PFSK-1 (cell line): ENCODE data around the gene FRK.

Source experiments
- FOXP2 ChIP-seq: optimal IDR thresholded peaks from 2 replicates; pipeline ENCODE3; 2011; ENCODE audit warnings: borderline replicate concordance, control low read depth, inconsistent platforms; ENCODE audit not compliant: insufficient read depth; ENCODE audit errors: extremely low read length, extremely low read depth
- POLR2AphosphoS5 ChIP-seq: IDR thresholded peaks from 2 replicates; pipeline ENCODE4 v1.6.1; 2012; ENCODE audit warnings: low read depth, mild to moderate bottlenecking, control low read depth, low read length, moderate library complexity
- SIN3A ChIP-seq: IDR thresholded peaks from 2 replicates; pipeline ENCODE4 v1.6.1; 2012; ENCODE audit warnings: mild to moderate bottlenecking, low read length, moderate library complexity, borderline replicate concordance; ENCODE audit not compliant: insufficient read depth
- TAF1 ChIP-seq: IDR thresholded peaks from 2 replicates; pipeline ENCODE4 v1.6.1; 2012; ENCODE audit warnings: low read length, control low read depth, borderline replicate concordance; ENCODE audit not compliant: insufficient read depth
- TF ChIP-seq, protein P1 (sequence below), 2 experiments: IDR thresholded peaks; 2 replicates each; pipeline versions ENCODE4 v1.6.1 to v1.8.0; 2011 to 2012; ENCODE audit warnings: low read depth in 2 of 2, low read length in 2 of 2, control low read depth in 1 of 2, inconsistent platforms in 1 of 2, mild to moderate bottlenecking in 1 of 2, moderate library complexity in 1 of 2; ENCODE audit not compliant: insufficient read depth in 1 of 2

Gene FRK

DNA sequence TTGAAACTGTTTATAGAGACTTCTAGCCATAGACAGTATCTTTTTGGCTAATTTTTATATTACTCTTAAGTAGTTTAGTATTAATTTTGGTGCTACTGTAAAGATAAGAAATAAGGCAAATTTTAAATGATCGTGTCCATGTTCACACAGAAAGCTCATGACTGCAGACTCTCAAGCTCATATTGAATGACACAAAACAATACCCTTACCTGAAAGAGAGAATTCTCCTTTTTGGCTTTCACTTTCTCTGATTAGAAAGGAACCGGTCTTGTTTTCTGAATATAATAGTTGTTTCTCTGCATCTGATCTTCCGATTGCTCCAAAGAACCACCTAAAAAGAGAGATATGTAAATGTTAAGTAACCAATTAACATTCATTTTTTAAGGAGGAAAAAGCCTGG is 57.0 kb downstream of the FRK start:
- TF ChIP-seq, protein P1, sequence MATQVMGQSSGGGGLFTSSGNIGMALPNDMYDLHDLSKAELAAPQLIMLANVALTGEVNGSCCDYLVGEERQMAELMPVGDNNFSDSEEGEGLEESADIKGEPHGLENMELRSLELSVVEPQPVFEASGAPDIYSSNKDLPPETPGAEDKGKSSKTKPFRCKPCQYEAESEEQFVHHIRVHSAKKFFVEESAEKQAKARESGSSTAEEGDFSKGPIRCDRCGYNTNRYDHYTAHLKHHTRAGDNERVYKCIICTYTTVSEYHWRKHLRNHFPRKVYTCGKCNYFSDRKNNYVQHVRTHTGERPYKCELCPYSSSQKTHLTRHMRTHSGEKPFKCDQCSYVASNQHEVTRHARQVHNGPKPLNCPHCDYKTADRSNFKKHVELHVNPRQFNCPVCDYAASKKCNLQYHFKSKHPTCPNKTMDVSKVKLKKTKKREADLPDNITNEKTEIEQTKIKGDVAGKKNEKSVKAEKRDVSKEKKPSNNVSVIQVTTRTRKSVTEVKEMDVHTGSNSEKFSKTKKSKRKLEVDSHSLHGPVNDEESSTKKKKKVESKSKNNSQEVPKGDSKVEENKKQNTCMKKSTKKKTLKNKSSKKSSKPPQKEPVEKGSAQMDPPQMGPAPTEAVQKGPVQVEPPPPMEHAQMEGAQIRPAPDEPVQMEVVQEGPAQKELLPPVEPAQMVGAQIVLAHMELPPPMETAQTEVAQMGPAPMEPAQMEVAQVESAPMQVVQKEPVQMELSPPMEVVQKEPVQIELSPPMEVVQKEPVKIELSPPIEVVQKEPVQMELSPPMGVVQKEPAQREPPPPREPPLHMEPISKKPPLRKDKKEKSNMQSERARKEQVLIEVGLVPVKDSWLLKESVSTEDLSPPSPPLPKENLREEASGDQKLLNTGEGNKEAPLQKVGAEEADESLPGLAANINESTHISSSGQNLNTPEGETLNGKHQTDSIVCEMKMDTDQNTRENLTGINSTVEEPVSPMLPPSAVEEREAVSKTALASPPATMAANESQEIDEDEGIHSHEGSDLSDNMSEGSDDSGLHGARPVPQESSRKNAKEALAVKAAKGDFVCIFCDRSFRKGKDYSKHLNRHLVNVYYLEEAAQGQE (IDR thresholded peaks at IDR 0.05; ENCODE audit: insufficient read depth in 1 of 2, low read depth in 2 of 2, low read length in 2 of 2): no peak
- TF ChIP-seq TAF1: no peak
- no peak for TF ChIP-seq SIN3A
- TF ChIP-seq FOXP2: no peak
- no peak for TF ChIP-seq POLR2AphosphoS5

DNA sequence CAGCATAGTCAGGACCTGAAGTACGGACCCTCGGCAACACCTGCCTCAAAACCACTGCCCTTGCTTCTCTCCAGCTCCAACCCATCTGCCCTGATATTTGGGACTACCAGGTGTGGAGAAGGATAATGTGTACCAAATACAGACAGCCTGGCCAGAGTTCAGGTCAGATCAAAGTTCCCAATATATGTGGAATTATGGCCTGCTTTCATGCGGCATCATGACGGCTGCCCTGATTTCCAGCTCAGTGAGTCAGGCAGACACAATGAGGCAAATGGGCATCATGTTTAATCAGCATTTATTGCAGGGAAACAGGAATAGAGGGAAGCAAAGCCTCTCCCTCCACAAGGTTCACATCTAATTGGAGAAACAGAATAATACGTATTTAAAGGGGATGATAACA is 57.9 kb downstream of the FRK start:
- TF ChIP-seq POLR2AphosphoS5 (no peak), FOXP2 (no peak), SIN3A (no peak), TAF1 (no peak)
- TF ChIP-seq, protein P1 (IDR thresholded peaks at IDR 0.05; ENCODE audit: insufficient read depth in 1 of 2, low read depth in 2 of 2, low read length in 2 of 2): no peak

DNA sequence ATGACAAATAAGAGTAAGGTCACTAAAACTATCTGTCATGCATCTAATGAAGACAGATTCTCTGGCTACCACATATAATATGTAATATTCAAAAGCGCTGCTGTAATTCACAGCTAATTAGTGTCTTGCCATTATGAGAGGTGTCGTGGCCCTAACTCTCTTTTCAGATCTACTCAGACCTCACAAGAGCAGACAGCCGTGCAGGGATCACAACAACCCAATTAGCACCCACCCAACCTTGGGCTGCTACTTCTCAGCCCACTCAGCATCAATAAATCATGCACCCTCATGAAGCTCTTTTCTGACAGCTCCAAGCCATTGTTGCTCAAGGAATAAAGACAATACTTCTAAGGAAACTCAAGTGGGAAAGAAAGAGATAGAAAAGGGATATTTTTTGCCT is 61.5 kb downstream of the FRK start:
- TF ChIP-seq, protein P1 (IDR thresholded peaks at IDR 0.05; ENCODE audit: insufficient read depth in 1 of 2, low read depth in 2 of 2, low read length in 2 of 2): no peak
- TF ChIP-seq TAF1 (no peak), POLR2AphosphoS5 (no peak), FOXP2 (no peak), SIN3A (no peak)

DNA sequence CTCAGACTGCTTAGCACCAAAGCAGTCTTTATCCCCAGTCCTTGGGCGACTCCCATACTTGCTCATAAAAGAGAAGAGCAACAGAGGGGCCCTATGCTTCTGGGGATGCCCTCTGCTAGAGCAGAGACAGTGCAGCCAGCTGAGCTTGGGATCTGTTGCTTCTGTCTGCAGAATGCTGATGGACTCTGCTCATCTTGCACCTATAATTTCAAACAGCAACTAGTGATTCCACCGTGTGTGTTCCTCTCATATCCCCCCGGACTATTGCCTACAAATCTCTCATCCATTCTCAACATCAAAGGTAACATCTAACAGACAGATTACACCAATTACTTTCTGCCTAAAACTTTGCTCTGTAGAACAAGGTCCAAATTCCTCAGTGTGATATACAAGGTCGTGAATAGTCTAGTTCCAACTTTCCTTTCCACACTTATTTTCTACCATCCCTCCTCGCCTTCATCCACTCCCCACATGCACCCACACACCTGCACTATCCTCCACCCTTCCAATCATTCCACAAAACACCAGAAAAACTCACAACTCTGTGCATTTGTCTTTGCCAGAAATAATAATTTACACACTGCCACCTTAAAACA is 62.6 kb downstream of the FRK start:
- no peak for TF ChIP-seq TAF1
- TF ChIP-seq POLR2AphosphoS5: no peak
- TF ChIP-seq, protein P1 (IDR thresholded peaks at IDR 0.05; ENCODE audit: insufficient read depth in 1 of 2, low read depth in 2 of 2, low read length in 2 of 2): no peak
- TF ChIP-seq FOXP2: no peak
- no peak for TF ChIP-seq SIN3A

DNA sequence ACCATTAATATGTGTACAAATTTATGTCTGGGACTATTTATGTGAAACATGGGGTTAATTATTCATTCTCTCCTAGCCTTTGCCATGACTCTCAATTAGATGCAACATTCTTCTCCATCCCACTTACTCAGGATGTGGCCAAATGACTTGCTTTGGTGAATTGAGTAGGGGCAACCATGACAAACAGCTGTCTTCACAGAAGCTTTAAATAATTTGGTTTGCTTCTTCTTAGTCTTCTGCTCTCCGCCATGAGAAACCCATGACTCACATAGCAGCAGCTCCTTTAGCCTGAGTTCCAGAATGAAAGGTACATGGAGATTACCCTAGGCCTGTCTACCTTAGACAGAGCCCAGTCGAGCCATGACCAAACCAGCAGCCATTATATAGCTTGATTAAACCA is 74.7 kb downstream of the FRK start:
- no peak for TF ChIP-seq SIN3A
- TF ChIP-seq POLR2AphosphoS5: no peak
- TF ChIP-seq FOXP2: no peak
- TF ChIP-seq TAF1: no peak
- TF ChIP-seq, protein P1 (IDR thresholded peaks at IDR 0.05; ENCODE audit: insufficient read depth in 1 of 2, low read depth in 2 of 2, low read length in 2 of 2): no peak
